ENCODE results near the gene E2F2. TPM values are rescaled to one million over a fixed set of nuclear protein-coding genes. Genes with fewer than 3 reads are reported as not detected.
"Not testable (repeated sequence)": the region's sequence is repeated elsewhere in the genome, so short reads cannot be mapped to it uniquely, and the experiment has no call there.

E2F2 gene
- total RNA-seq, 2 donors from 2014 or later: 8.2 to 32.9 TPM

DNA sequence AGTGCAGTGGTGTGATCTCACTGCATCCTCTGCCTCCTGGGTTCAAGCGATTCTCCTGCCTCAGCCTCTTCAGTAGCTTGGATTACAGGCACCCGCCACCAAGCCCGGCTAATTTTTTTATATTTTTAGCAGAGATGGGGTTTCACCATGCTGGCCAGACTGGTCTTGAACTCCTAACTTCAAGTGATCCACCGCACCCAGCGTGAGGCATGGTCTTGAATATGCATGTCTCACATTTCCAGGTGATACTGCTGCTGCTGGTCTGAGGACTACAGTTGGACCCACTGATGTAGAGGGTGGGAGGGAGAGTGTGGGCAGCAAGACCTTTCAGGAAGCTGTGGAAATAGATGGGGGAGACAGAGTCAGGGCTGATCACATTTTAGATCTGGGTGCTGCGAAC lies 25.2 kb downstream of the E2F2 start:
- Histone ChIP-seq H3K4me1 (no peaks in the 10 kb centered on the region), H3K9ac (ENCODE audit: low read depth in 2 of 2, low read length in 2 of 2) (no peak overlapping the region), H3K27me3 (no peaks in the 10 kb centered on the region), H3K4me3 (no peak overlapping the region), H3K36me3 (no peaks in the 10 kb centered on the region), H3K27ac (no peak overlapping the region), H3K9me3 (no peaks in the 10 kb centered on the region)
- DNase-seq: no peak
- intact Hi-C loops (cut with DNase I): no loop called here
- no peak for TF ChIP-seq CTCF (IDR thresholded peaks at IDR 0.05)

- H3K4me1 ChIP-seq; H3K36me3 ChIP-seq; H3K27ac ChIP-seq; H3K4me3 ChIP-seq; H3K27me3 ChIP-seq; intact Hi-C loops (cut with DNase I); H3K9ac ChIP-seq (ENCODE audit: low read depth in 2 of 2, low read length in 2 of 2); DNase-seq; H3K9me3 ChIP-seq: not testable (repeated sequence)
These were observed 26.9 kb downstream of the E2F2 start for GRCh38 chr1:23504156-23504555.

DNA sequence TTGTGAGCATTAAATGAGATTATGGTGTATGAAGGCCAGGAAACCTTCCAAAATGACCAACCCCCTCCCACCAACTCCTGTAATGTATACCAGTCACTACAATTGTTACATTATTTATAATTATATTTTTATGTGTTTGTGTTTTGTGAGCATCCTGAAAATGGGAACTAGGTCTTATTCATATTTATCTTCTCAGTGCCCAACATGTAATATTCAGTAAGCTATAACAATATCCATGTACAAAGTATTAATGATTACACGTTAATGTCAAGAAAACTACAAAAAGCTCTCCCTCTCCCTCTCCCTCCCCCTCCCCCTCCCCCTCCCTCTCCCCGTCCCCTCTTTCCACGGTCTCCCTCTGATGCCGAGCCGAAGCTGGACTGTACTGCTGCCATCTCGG lies 28.1 kb downstream of the E2F2 start:
- H3K9ac ChIP-seq (ENCODE audit: low read depth in 2 of 2, low read length in 2 of 2): no peak overlapping the region
- DNase-seq: no peak
- TF ChIP-seq CTCF (IDR thresholded peaks at IDR 0.05): no peak
- no peak overlapping the region for H3K4me3 ChIP-seq
- H3K36me3 ChIP-seq: no peaks in the 10 kb centered on the region
- H3K27ac ChIP-seq: no peak overlapping the region
- H3K9me3 ChIP-seq: no peaks in the 10 kb centered on the region
- H3K27me3 ChIP-seq: no peaks in the 10 kb centered on the region
- intact Hi-C loops (cut with DNase I): no loop called here
- no peaks in the 10 kb centered on the region for H3K4me1 ChIP-seq

GRCh38 chr1:23500466-23500865 lies 30.6 kb downstream of the E2F2 start:
- no peak for DNase-seq
- no peak overlapping the region for H3K27ac ChIP-seq
- intact Hi-C loops (cut with DNase I): no loop called here
- H3K9ac ChIP-seq (ENCODE audit: low read depth in 2 of 2, low read length in 2 of 2): no peak overlapping the region
- H3K4me3 ChIP-seq: no peak overlapping the region
- no peak for TF ChIP-seq CTCF (IDR thresholded peaks at IDR 0.05)
- no peaks in the 10 kb centered on the region for H3K9me3 ChIP-seq
- no peaks in the 10 kb centered on the region for H3K27me3 ChIP-seq
- H3K36me3 ChIP-seq: no peaks in the 10 kb centered on the region
- H3K4me1 ChIP-seq: no peaks in the 10 kb centered on the region

DNA sequence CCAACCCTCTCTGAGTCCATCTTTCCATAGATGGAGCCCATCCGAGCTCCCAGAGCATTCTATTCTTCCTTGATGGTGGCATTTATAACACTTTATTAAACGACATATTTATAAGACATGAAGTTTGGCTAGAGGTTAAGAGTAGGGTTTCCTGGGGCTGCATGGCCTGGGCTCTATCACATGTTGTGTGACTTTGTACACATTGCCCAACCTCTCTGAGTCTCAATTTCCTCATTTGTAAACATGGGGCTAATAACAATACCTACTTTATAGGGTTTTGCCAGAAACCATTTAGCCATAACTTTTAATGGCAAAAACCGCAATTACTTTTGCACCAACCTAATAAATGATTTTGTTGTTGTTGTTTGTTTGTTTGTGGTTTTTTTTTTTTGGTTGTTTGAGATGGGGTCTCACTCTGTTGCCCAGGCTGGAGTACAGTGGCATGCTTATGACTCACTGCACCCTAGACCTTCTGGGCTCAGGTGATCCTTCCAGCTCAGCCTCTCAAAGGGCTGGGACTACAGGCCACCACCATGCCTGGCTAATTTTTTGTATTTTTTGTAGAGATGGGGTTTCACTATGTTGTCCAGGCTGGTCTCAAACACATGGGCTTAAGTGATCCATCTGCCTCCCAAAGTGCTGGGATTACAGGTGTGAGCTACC lies 33.1 kb downstream of the E2F2 start:
- no peaks in the 10 kb centered on the region for H3K36me3 ChIP-seq
- no peak overlapping the region for H3K27ac ChIP-seq
- DNase-seq: no peak
- TF ChIP-seq CTCF (IDR thresholded peaks at IDR 0.05): no peak
- no peak overlapping the region for H3K4me3 ChIP-seq
- intact Hi-C loops (cut with DNase I): loop anchor here (2.0 kb wide), 1 partner anchor 41 kb away; no protein-coding TSS in a partner anchor
- no peaks in the 10 kb centered on the region for H3K27me3 ChIP-seq
- no peaks in the 10 kb centered on the region for H3K4me1 ChIP-seq
- no peak overlapping the region for H3K9ac ChIP-seq (ENCODE audit: low read depth in 2 of 2, low read length in 2 of 2)
- no peaks in the 10 kb centered on the region for H3K9me3 ChIP-seq

GRCh38 chr1:23496490-23497181 lies 34.4 kb downstream of the E2F2 start:
- DNase-seq: no peak
- Histone ChIP-seq H3K36me3 (no peaks in the 10 kb centered on the region), H3K4me3 (no peak overlapping the region), H3K9me3 (no peaks in the 10 kb centered on the region), H3K4me1 (no peaks in the 10 kb centered on the region), H3K27me3 (no peaks in the 10 kb centered on the region), H3K9ac (ENCODE audit: low read depth in 2 of 2, low read length in 2 of 2) (no peak overlapping the region), H3K27ac (no peak overlapping the region)
- no peak for TF ChIP-seq CTCF (IDR thresholded peaks at IDR 0.05)
- intact Hi-C loops (cut with DNase I): loop anchor here (2.0 kb wide), 1 partner anchor 42 kb away; no protein-coding TSS in a partner anchor

DNA sequence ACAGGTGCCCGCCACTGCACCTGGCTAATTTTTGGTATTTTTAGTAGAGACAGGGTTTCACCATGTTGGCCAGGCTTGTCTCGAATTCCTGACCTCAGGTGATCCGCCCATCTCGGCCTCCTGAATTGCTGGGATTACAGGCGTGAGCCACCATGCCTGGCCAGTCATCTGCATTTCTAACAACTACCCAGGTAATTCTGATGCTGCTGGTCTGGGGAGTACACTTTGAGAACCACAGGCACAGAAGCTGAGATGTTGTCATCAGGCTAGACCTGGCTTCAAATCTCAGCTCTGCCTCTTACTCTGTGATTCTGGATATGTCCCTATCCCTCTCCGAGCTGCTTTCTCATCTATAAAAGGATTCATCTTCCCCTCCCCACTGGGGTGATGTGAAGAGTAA lies 36.2 kb downstream of the E2F2 start:
- H3K9ac ChIP-seq (ENCODE audit: low read depth in 2 of 2, low read length in 2 of 2); H3K4me1 ChIP-seq; H3K27me3 ChIP-seq; DNase-seq; H3K4me3 ChIP-seq; H3K36me3 ChIP-seq; intact Hi-C loops (cut with DNase I); H3K9me3 ChIP-seq; H3K27ac ChIP-seq: not testable (repeated sequence)

DNA sequence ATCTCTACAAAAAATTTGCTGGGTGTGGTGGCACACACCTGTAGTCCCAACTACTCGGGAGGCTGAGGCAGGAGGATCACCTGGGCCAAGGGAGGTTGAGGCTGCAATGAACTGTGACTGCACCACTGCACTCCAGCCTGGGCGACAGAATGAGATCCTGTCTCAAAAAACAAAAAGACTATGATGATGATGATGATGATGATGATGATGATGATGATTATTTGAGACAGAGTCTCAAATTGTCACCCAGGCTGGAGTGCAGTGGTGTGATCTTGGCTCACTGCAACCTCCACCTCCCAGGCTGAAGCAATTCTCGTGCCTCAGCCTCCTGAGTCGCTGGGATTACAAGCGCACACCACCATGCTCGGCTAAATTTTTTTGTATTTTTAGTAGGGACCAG lies 38.3 kb downstream of the E2F2 start:
- H3K4me3 ChIP-seq; H3K36me3 ChIP-seq; H3K27me3 ChIP-seq; H3K27ac ChIP-seq; H3K4me1 ChIP-seq; DNase-seq; intact Hi-C loops (cut with DNase I); H3K9ac ChIP-seq (ENCODE audit: low read depth in 2 of 2, low read length in 2 of 2); H3K9me3 ChIP-seq: not testable (repeated sequence)

Measured in colonic mucosa (tissue), 4 donors.